ENCODE results near the gene SUMO2.

SUMO2 gene

GRCh38 chr17:75205037-75205792 lies 22.5 kb upstream of the SUMO2 start, which contains the start of gene NUP85:
NUP85 (plus strand) TSS chr17:75205679; CDS start chr17:75205762, 83 bp downstream.
- peak; percentile 63 for DNase-seq (ENCODE audit: low read depth)
- H3K4me3 ChIP-seq (ENCODE audit: low read depth, low read length): peak within 1 kb of the TSS; percentile 59

GRCh38 chr17:75199886-75200618 lies 17.3 kb upstream of the SUMO2 start:
- no peak for TF ChIP-seq CTCF (IDR thresholded peaks at IDR 0.05; ENCODE audit: low read depth, low read length, missing control alignments)
- DNase-seq (ENCODE audit: low read depth): no peak
- no peak overlapping the region for H3K4me3 ChIP-seq (ENCODE audit: low read depth, low read length)

More at GRCh38 chr17:75205037-75205792, 22.5 kb upstream of the SUMO2 start, which contains the start of gene NUP85:
- TF ChIP-seq CTCF (IDR thresholded peaks at IDR 0.05; ENCODE audit: low read depth, low read length, missing control alignments): no peak

- DNase-seq (ENCODE audit: low read depth): no peak
- no peak for TF ChIP-seq CTCF (IDR thresholded peaks at IDR 0.05; ENCODE audit: low read depth, low read length, missing control alignments)
- H3K4me3 ChIP-seq (ENCODE audit: low read depth, low read length): no peak overlapping the region
Measured at GRCh38 chr17:75194879-75195278, 12.1 kb upstream of the SUMO2 start.

GRCh38 chr17:75191584-75191983 lies 8.8 kb upstream of the SUMO2 start:
- TF ChIP-seq CTCF (IDR thresholded peaks at IDR 0.05; ENCODE audit: low read depth, low read length, missing control alignments): no peak
- no peak overlapping the region for H3K4me3 ChIP-seq (ENCODE audit: low read depth, low read length)
- DNase-seq (ENCODE audit: low read depth): no peak

GRCh38 chr17:75188614-75189013 lies 5.9 kb upstream of the SUMO2 start:
- no peak overlapping the region for H3K4me3 ChIP-seq (ENCODE audit: low read depth, low read length)
- TF ChIP-seq CTCF (IDR thresholded peaks at IDR 0.05; ENCODE audit: low read depth, low read length, missing control alignments): no peak
- no peak for DNase-seq (ENCODE audit: low read depth)

GRCh38 chr17:75183999-75184884 lies 1.5 kb upstream of the SUMO2 start:
- no peak for DNase-seq (ENCODE audit: low read depth)
- H3K4me3 ChIP-seq (ENCODE audit: low read depth, low read length): no peak overlapping the region
- no peak for TF ChIP-seq CTCF (IDR thresholded peaks at IDR 0.05; ENCODE audit: low read depth, low read length, missing control alignments)
